ENCODE results near the gene TYRO3. TPM values are rescaled to one million over a fixed set of nuclear protein-coding genes. Genes with fewer than 3 reads are reported as not detected.

The TYRO3 gene
- polyA plus RNA-seq, 2 donors: 23.2 to 24.2 TPM

DNA sequence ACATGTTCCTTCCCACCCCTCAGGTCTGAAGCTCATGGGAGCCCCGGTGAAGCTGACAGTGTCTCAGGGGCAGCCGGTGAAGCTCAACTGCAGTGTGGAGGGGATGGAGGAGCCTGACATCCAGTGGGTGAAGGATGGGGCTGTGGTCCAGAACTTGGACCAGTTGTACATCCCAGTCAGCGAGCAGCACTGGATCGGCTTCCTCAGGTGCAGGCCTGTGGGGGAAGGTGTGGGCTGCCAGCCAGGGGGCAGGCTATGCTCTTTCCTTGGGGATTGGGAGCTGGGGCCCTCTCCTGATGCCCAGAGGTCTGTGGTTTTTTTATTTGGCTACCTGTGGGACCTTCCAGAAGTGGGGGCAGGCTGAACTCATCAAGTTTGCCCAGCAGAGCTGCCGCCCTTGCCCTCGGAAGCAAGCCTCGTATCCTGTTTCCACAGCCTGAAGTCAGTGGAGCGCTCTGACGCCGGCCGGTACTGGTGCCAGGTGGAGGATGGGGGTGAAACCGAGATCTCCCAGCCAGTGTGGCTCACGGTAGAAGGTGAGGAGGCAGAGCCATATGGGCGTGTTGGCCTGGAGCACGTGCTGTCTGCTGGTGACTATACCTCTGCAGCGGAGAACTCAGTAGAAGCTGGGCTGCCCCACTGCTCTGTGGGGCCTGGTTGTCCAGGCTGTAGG, 2.2 kb downstream of the TYRO3 start:
- Histone ChIP-seq H3K36me3 (ENCODE audit: control insufficient read depth in 2 of 2, insufficient read depth in 2 of 2, low read length in 1 of 2) (peaks cover 0 to 7% of the 10 kb centered on the region in 2 donors), H3K4me1 (ENCODE audit: control insufficient read depth in 2 of 2, insufficient read depth in 2 of 2, low read length in 1 of 2) (peaks cover 3 to 23% of the 10 kb centered on the region in 2 donors), H3K4me3 (ENCODE audit: low read depth in 1 of 2, low read length in 2 of 2) (no peak overlapping the region), H3K9me3 (ENCODE audit: control insufficient read depth in 2 of 2, insufficient read depth in 1 of 2, low read depth in 1 of 2, low read length in 1 of 2) (no peaks in the 10 kb centered on the region), H3K27me3 (ENCODE audit: control insufficient read depth in 1 of 2, insufficient read depth in 2 of 2, low read length in 2 of 2) (no peaks in the 10 kb centered on the region), H3K27ac (ENCODE audit: low read depth in 2 of 2, low read length in 1 of 2) (no peak overlapping the region)
- 88% methylated on average over 16 of the region's 16 CpGs for WGBS, 2 donors

DNA sequence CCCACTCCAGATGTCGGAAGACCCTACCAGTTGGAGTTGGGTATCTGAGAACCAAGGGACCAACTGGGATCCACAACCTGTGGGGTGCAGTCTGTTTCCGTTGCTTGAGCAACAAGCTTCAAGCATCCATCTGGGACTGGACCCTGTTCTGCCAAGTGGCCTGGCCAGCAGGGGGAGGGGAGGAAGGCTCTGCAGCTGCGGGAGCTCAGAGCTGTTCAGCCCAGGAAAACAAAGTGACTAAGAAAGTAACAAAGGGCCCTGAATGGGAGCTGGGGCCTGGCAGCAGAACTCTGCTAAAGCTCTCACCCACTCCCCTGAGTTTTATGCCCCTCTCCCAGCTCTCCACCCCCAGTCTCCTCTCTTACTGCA, 2.7 kb downstream of the TYRO3 start:
- no peak overlapping the region for H3K4me3 ChIP-seq (ENCODE audit: low read depth in 1 of 2, low read length in 2 of 2)
- H3K36me3 ChIP-seq (ENCODE audit: control insufficient read depth in 2 of 2, insufficient read depth in 2 of 2, low read length in 1 of 2): peaks cover 0 to 7% of the 10 kb centered on the region in 2 donors
- H3K4me1 ChIP-seq (ENCODE audit: control insufficient read depth in 2 of 2, insufficient read depth in 2 of 2, low read length in 1 of 2): peaks cover 3 to 23% of the 10 kb centered on the region in 2 donors
- H3K9me3 ChIP-seq (ENCODE audit: control insufficient read depth in 2 of 2, insufficient read depth in 1 of 2, low read depth in 1 of 2, low read length in 1 of 2): no peaks in the 10 kb centered on the region
- H3K27ac ChIP-seq (ENCODE audit: low read depth in 2 of 2, low read length in 1 of 2): no peak overlapping the region
- WGBS, 2 donors: 76 to 81% methylated on average over 3 of the region's 3 CpGs
- no peaks in the 10 kb centered on the region for H3K27me3 ChIP-seq (ENCODE audit: control insufficient read depth in 1 of 2, insufficient read depth in 2 of 2, low read length in 2 of 2)

DNA sequence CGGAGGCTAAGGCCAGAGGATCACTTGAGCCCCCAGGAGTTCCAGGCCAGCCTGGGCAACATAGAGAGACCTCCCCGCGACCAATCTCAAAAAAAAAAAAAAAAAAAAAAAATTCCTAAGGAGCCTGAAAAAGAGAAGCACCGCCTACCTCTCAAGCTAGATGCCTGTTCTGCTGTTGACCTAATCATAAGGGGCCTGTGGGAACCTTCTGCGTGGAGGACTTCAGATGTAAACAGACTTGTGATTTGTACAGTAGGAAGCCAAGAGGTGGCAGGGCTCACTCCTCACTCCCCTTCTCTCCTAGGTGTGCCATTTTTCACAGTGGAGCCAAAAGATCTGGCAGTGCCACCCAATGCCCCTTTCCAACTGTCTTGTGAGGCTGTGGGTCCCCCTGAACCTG, 3.2 kb downstream of the TYRO3 start:
- Histone ChIP-seq H3K27me3 (ENCODE audit: control insufficient read depth in 1 of 2, insufficient read depth in 2 of 2, low read length in 2 of 2) (no peaks in the 10 kb centered on the region), H3K27ac (ENCODE audit: low read depth in 2 of 2, low read length in 1 of 2) (no peak overlapping the region), H3K4me1 (ENCODE audit: control insufficient read depth in 2 of 2, insufficient read depth in 2 of 2, low read length in 1 of 2) (peaks cover 3 to 23% of the 10 kb centered on the region in 2 donors), H3K9me3 (ENCODE audit: control insufficient read depth in 2 of 2, insufficient read depth in 1 of 2, low read depth in 1 of 2, low read length in 1 of 2) (no peaks in the 10 kb centered on the region), H3K36me3 (ENCODE audit: control insufficient read depth in 2 of 2, insufficient read depth in 2 of 2, low read length in 1 of 2) (peaks cover 0 to 7% of the 10 kb centered on the region in 2 donors), H3K4me3 (ENCODE audit: low read depth in 1 of 2, low read length in 2 of 2) (no peak overlapping the region)
- WGBS, 2 donors: 68 to 69% methylated on average over 5 of the region's 5 CpGs

DNA sequence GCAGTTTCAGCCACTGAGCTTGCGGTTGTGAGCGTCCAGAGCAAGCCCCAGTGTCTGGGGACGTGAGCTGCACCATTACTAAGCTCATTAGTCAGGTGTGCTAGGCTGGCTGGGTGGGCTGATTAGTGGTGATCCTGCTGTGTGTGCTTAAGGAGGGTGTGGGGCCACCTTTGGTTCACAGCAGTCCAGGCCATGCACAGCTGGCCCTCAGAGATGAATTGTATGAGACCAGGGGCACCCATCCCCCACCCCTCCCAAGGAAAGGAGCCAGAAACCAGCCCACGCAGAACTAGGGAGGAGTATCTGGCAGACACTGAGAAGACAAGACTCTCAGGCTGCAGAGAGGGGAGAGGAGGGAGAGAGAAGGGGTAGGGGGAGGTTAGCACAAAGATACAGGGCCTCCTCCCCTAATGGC, 3.8 kb downstream of the TYRO3 start:
- H3K27me3 ChIP-seq (ENCODE audit: control insufficient read depth in 1 of 2, insufficient read depth in 2 of 2, low read length in 2 of 2): no peaks in the 10 kb centered on the region
- no peak overlapping the region for H3K4me3 ChIP-seq (ENCODE audit: low read depth in 1 of 2, low read length in 2 of 2)
- peaks cover 0 to 8% of the 10 kb centered on the region in 2 donors for H3K36me3 ChIP-seq (ENCODE audit: control insufficient read depth in 2 of 2, insufficient read depth in 2 of 2, low read length in 1 of 2)
- peaks cover 1 to 21% of the 10 kb centered on the region in 2 donors for H3K4me1 ChIP-seq (ENCODE audit: control insufficient read depth in 2 of 2, insufficient read depth in 2 of 2, low read length in 1 of 2)
- H3K27ac ChIP-seq (ENCODE audit: low read depth in 2 of 2, low read length in 1 of 2): no peak overlapping the region
- no peaks in the 10 kb centered on the region for H3K9me3 ChIP-seq (ENCODE audit: control insufficient read depth in 2 of 2, insufficient read depth in 1 of 2, low read depth in 1 of 2, low read length in 1 of 2)
- WGBS, 2 donors: 66 to 77% methylated on average over 4 of the region's 4 CpGs

DNA sequence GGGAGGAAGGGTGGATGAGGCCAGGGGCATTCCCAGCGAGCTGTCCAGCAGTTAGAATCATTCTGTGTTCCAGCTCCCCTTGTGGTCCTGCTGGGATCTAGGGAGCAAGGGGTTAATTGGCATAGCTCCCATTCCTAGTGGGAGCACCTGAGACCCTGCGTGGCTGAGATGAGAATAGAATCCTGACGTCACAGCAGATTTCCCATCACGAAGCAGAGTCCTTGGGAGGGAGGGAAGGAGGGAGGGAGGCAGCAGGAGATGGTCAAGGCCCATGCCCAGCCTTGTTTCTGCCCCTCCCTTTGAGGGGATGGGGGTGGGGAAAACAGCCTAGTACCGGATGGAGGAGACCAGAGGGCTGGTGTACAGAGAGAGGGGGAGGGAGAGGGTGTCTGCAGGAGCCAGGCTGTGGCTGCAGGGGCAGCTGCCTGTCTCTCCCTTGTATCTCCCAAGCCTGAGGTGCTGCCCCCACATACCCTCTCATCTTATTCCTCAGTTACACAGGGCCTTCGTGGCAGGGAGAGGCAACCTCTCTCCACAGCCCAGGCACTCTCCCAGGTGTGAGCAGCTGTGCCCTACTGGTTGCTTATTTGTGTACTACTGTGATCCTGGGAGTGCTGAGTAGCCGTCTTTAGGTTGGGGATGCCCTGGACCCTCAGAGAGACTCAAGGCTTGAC, 5.4 kb downstream of the TYRO3 start:
- Histone ChIP-seq H3K4me3 (ENCODE audit: low read depth in 1 of 2, low read length in 2 of 2) (no peak overlapping the region), H3K9me3 (ENCODE audit: control insufficient read depth in 2 of 2, insufficient read depth in 1 of 2, low read depth in 1 of 2, low read length in 1 of 2) (no peaks in the 10 kb centered on the region), H3K27ac (ENCODE audit: low read depth in 2 of 2, low read length in 1 of 2) (no peak overlapping the region), H3K4me1 (ENCODE audit: control insufficient read depth in 2 of 2, insufficient read depth in 2 of 2, low read length in 1 of 2) (peaks cover 0 to 14% of the 10 kb centered on the region in 2 donors), H3K27me3 (ENCODE audit: control insufficient read depth in 1 of 2, insufficient read depth in 2 of 2, low read length in 2 of 2) (no peaks in the 10 kb centered on the region), H3K36me3 (ENCODE audit: control insufficient read depth in 2 of 2, insufficient read depth in 2 of 2, low read length in 1 of 2) (peaks cover 5 to 10% of the 10 kb centered on the region in 2 donors)
- WGBS, 2 donors: 58% methylated on average over 6 to 7 of the region's 7 CpGs

DNA sequence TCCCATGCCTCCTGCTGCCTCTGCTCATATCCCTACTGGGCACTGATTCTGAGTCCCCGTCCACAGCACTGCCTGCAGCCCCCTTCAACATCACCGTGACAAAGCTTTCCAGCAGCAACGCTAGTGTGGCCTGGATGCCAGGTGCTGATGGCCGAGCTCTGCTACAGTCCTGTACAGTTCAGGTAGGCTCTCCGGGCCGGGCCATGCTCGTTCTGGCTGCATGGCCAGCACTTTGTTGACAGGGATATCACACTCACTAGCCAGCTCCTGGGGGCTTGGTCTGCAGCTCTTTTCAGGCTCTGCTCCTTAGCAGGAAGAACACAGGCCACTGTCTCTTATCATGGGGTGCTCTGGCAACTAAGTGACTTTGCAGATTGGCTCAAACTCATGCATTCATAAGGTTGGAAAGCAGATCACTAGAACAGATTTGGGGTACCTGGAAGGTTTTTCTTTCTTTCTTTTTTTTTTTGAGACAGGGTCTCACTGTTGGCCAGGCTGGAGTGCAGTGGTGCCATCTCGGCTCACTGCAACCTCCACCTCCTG, 6.0 kb downstream of the TYRO3 start:
- Histone ChIP-seq H3K27ac (ENCODE audit: low read depth in 2 of 2, low read length in 1 of 2) (no peak overlapping the region), H3K27me3 (ENCODE audit: control insufficient read depth in 1 of 2, insufficient read depth in 2 of 2, low read length in 2 of 2) (no peaks in the 10 kb centered on the region), H3K9me3 (ENCODE audit: control insufficient read depth in 2 of 2, insufficient read depth in 1 of 2, low read depth in 1 of 2, low read length in 1 of 2) (no peaks in the 10 kb centered on the region), H3K36me3 (ENCODE audit: control insufficient read depth in 2 of 2, insufficient read depth in 2 of 2, low read length in 1 of 2) (peaks cover 5 to 14% of the 10 kb centered on the region in 2 donors), H3K4me3 (ENCODE audit: low read depth in 1 of 2, low read length in 2 of 2) (no peak overlapping the region), H3K4me1 (ENCODE audit: control insufficient read depth in 2 of 2, insufficient read depth in 2 of 2, low read length in 1 of 2) (peaks cover 0 to 8% of the 10 kb centered on the region in 2 donors)
- WGBS, 2 donors: 88 to 89% methylated on average over 8 of the region's 8 CpGs

DNA sequence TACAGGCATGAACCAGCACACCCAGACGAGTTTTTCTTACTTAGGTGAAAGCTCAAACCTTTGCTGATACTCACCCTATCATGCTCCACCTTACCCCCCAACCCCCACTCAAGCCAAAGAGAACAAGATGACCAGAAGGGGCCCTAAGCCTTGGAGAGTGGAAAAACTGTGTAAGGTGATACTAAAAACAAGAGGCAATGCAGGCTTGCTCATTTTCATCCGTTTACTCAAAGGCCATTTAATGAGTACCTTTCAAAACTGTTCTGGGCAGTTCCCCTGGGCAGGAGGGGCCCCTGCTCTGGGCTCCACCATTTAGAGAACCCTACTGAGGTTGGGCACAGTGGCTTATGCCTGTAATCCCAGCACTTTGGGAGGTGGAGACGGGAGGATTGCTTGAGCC, 6.7 kb downstream of the TYRO3 start:
- 79% methylated on average over 3 of the region's 3 CpGs for WGBS, 2 donors
- Histone ChIP-seq H3K27ac (ENCODE audit: low read depth in 2 of 2, low read length in 1 of 2) (no peak overlapping the region), H3K9me3 (ENCODE audit: control insufficient read depth in 2 of 2, insufficient read depth in 1 of 2, low read depth in 1 of 2, low read length in 1 of 2) (no peaks in the 10 kb centered on the region), H3K4me1 (ENCODE audit: control insufficient read depth in 2 of 2, insufficient read depth in 2 of 2, low read length in 1 of 2) (peaks cover 0 to 2% of the 10 kb centered on the region in 2 donors), H3K36me3 (ENCODE audit: control insufficient read depth in 2 of 2, insufficient read depth in 2 of 2, low read length in 1 of 2) (peaks cover 5 to 20% of the 10 kb centered on the region in 2 donors), H3K4me3 (ENCODE audit: low read depth in 1 of 2, low read length in 2 of 2) (no peak overlapping the region), H3K27me3 (ENCODE audit: control insufficient read depth in 1 of 2, insufficient read depth in 2 of 2, low read length in 2 of 2) (no peaks in the 10 kb centered on the region)

DNA sequence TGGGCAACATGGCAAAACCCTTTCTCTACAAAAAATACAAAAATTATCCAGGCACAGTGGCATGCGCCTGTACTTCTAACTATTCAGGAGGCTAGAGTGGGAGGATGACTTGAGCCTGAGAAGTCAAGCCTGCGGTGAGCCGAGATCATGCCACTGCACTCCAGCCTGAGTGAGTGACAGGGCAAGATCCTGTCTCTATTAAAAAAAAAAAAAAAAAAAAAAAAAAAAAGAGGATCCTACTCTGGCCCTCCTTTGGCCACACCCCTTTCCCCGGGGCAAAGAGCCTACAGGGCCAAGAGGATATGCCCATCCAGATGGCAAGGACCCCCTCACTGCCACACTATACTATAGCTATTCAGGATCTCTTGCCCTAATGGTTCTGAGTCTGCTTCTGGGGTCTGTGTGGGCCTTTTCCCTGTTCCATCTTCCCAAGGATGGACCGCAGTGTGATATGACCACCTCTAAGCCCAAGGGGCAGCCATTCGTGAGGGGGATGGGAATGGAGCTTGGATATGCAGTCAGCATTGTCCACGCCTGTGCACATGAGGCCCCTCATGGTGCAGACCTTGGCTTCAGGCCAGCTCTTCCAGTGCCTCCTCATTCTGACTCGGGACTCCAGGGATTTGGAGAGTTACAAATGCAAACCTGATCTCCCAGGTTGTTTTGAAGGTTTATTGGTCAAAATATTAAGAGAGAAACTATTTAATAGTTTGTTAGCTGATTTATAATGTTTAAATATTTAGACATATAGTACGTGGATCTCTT, 7.3 kb downstream of the TYRO3 start:
- peaks cover 5 to 26% of the 10 kb centered on the region in 2 donors for H3K36me3 ChIP-seq (ENCODE audit: control insufficient read depth in 2 of 2, insufficient read depth in 2 of 2, low read length in 1 of 2)
- 85% methylated on average over 9 of the region's 9 CpGs for WGBS, 2 donors

DNA sequence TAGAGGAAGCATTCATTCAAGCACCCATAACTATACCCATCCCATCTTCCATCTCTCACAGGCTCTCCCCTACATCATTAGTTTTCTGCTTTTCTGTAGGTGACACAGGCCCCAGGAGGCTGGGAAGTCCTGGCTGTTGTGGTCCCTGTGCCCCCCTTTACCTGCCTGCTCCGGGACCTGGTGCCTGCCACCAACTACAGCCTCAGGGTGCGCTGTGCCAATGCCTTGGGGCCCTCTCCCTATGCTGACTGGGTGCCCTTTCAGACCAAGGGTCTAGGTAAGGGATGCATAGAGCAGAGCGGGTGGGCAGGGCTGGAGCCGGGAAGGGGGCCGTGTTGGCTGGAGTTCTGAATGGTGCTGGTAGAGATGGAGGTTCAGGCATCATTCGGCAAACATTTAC, 8.2 kb downstream of the TYRO3 start:
- WGBS, 2 donors: 95 to 96% methylated on average over 6 of the region's 6 CpGs
- Histone ChIP-seq H3K4me3 (ENCODE audit: low read depth in 1 of 2, low read length in 2 of 2) (no peak overlapping the region), H3K36me3 (ENCODE audit: control insufficient read depth in 2 of 2, insufficient read depth in 2 of 2, low read length in 1 of 2) (peaks cover 9 to 24% of the 10 kb centered on the region in 2 donors), H3K27me3 (ENCODE audit: control insufficient read depth in 1 of 2, insufficient read depth in 2 of 2, low read length in 2 of 2) (no peaks in the 10 kb centered on the region), H3K27ac (ENCODE audit: low read depth in 2 of 2, low read length in 1 of 2) (no peak overlapping the region), H3K4me1 (ENCODE audit: control insufficient read depth in 2 of 2, insufficient read depth in 2 of 2, low read length in 1 of 2) (no peaks in the 10 kb centered on the region), H3K9me3 (ENCODE audit: control insufficient read depth in 2 of 2, insufficient read depth in 1 of 2, low read depth in 1 of 2, low read length in 1 of 2) (no peaks in the 10 kb centered on the region)

More for the DNA sequence above, 7.3 kb downstream of the TYRO3 start:
- Histone ChIP-seq H3K9me3 (ENCODE audit: control insufficient read depth in 2 of 2, insufficient read depth in 1 of 2, low read depth in 1 of 2, low read length in 1 of 2) (no peaks in the 10 kb centered on the region), H3K27me3 (ENCODE audit: control insufficient read depth in 1 of 2, insufficient read depth in 2 of 2, low read length in 2 of 2) (no peaks in the 10 kb centered on the region), H3K4me1 (ENCODE audit: control insufficient read depth in 2 of 2, insufficient read depth in 2 of 2, low read length in 1 of 2) (no peaks in the 10 kb centered on the region), H3K4me3 (ENCODE audit: low read depth in 1 of 2, low read length in 2 of 2) (no peak overlapping the region), H3K27ac (ENCODE audit: low read depth in 2 of 2, low read length in 1 of 2) (no peak overlapping the region)

Measured in esophagus (tissue), 2 donors.